ENCODE results near the gene FGF16. TPM values are rescaled to one million over a fixed set of nuclear protein-coding genes. Genes with fewer than 3 reads are reported as not detected.
"Not testable (repeated sequence)": the region's sequence is repeated elsewhere in the genome, so short reads cannot be mapped to it uniquely, and the experiment has no call there.

FGF16 gene
- total RNA-seq (under 1 TPM in 1 of 5 donors, not detected in 4; 0.73 TPM), polyA plus RNA-seq (not detected)
- long read RNA-seq, donor 1, result 0 reads
- long read RNA-seq, donor 2, result 0 reads
- long read RNA-seq, donor 3, result 0 reads
- long read RNA-seq, donor 4, result 0 reads
- long read RNA-seq, donor 5, partial matches to known transcripts, result 0 of 1 reads
- long read RNA-seq, donor 5, other reads (novel, unspliced or antisense), result 0 of 1 reads
- long read RNA-seq, donor 6, result 0 reads
- long read RNA-seq, donor 7, result 0 reads
- long read RNA-seq, donor 8, result 0 reads
- long read RNA-seq, donor 9, result 0 reads
- long read RNA-seq, donor 10, result 0 reads

DNA sequence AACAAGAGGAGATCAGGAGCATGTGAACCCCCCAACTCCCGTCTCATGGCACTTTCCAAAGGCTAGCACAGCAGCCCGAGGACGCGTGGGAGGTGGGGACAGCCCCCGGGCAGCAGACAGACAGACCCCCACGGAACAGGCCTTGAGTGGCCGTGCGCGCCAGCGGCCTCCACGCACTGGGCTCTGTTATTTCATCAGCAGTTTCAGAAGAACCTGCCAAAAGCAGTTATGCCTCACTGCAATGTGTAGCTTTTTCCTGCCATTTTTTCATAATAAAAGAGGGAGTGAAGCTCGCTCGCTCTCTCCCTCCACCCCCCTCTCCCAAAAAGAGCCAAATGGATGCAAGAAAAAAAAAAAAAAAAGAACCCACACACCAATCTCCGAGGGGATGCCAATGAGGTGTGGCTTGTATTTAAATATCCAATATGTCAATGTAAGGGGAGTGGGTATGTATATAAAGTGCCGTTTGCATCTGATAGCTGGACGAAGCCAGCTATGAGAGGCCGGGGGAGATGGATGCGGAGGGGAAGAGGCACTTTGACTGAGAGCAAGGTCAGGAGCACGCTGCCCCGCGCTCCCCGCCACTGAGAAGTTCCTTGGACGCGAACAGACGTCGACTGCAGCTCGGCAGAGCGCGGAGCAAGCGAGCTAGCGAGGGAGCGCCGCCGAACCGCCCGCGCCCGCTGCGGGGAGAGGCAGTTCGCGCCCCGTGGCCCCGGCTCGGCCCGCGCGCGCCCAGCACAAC lies at the start of gene FGF16:
Gene FGF16, plus strand, starts transcription at position 482 of the 745 bp plus-strand sequence. CDS start 286 bp downstream, outside the sequence.
- H3K4me3 ChIP-seq, result peak within 1 kb of the TSS; percentile 34 to 48 (median 40)
- DNase-seq, result peak in 1 of 2 donors; percentile 51

GRCh38 chrX:77398330-77398954 lies 48.7 kb upstream of the FGF16 start:
- intact Hi-C loops (cut with DNase I; ENCODE audit: low total_unique reads), result no loop called here
- H3K27ac ChIP-seq, result no peak overlapping the region
- H3K36me3 ChIP-seq, result no peaks in the 10 kb centered on the region
- TF ChIP-seq POLR2A (IDR thresholded peaks at IDR 0.05) (no peak), EP300 (IDR thresholded peaks at IDR 0.05) (no peak)
- no peak overlapping the region for H3K4me3 ChIP-seq
- no peaks in the 10 kb centered on the region for H3K9me3 ChIP-seq
- DNase-seq, result no peak
- no peaks in the 10 kb centered on the region for H3K27me3 ChIP-seq
- WGBS, 5 donors, result 58 to 95% (median 76%) methylated on average over 3 of the region's 3 CpGs
- H3K4me1 ChIP-seq, result no peaks in the 10 kb centered on the region

More for the DNA sequence above, at the start of gene FGF16:
- TF ChIP-seq POLR2AphosphoS5 (IDR thresholded peaks at IDR 0.05) (no peak), EP300 (IDR thresholded peaks at IDR 0.05) (no peak), POLR2A (IDR thresholded peaks at IDR 0.05) (no peak), CTCF (IDR thresholded peaks at IDR 0.05) (no peak)
- peaks cover 0 to 23% (median 13%) of the 10 kb centered on the region in 4 donors for H3K4me1 ChIP-seq
- no peak within 1 kb of the TSS for H3K27ac ChIP-seq
- H3K9me3 ChIP-seq, result no peaks in the 10 kb centered on the region
- no peaks in the 10 kb centered on the region for H3K36me3 ChIP-seq
- intact Hi-C loops (cut with DNase I; ENCODE audit: low total_unique reads), result no loop called here
- 3 to 38% (median 8%) methylated on average over 10 to 48 of the region's 48 CpGs for WGBS, 5 donors
- H3K27me3 ChIP-seq, result peaks cover 0 to 6% (median 0%) of the 10 kb centered on the region in 3 donors

GRCh38 chrX:77404419-77404818 lies 42.8 kb upstream of the FGF16 start:
- Histone ChIP-seq H3K27me3 (no peaks in the 10 kb centered on the region), H3K9me3 (peaks cover 0 to 9% (median 0%) of the 10 kb centered on the region in 4 donors), H3K36me3 (no peaks in the 10 kb centered on the region), H3K4me3 (no peak overlapping the region), H3K4me1 (no peaks in the 10 kb centered on the region), H3K27ac (no peak overlapping the region)
- 17 to 43% (median 37%) methylated on average over 2 of the region's 2 CpGs for WGBS, 5 donors
- TF ChIP-seq EP300 (IDR thresholded peaks at IDR 0.05) (no peak), POLR2A (IDR thresholded peaks at IDR 0.05) (no peak), POLR2AphosphoS5 (IDR thresholded peaks at IDR 0.05) (no peak)
- DNase-seq, result peak in 1 of 2 donors; percentile 27
- intact Hi-C loops (cut with DNase I; ENCODE audit: low total_unique reads), result no loop called here

GRCh38 chrX:77407821-77408220 lies 39.4 kb upstream of the FGF16 start:
- H3K36me3 ChIP-seq; DNase-seq; intact Hi-C loops (cut with DNase I; ENCODE audit: low total_unique reads); H3K27me3 ChIP-seq; H3K4me1 ChIP-seq; H3K27ac ChIP-seq; H3K4me3 ChIP-seq: not testable (repeated sequence)
- peaks cover 0 to 18% (median 4%) of the 10 kb centered on the region in 4 donors for H3K9me3 ChIP-seq
- 33 to 60% (median 47%) methylated on average over 1 of the region's 1 CpG for WGBS, 5 donors

GRCh38 chrX:77412631-77413030 lies 34.6 kb upstream of the FGF16 start:
- Histone ChIP-seq H3K4me1 (no peaks in the 10 kb centered on the region), H3K9me3 (peaks cover 0 to 13% (median 4%) of the 10 kb centered on the region in 4 donors), H3K36me3 (no peaks in the 10 kb centered on the region), H3K27me3 (peaks cover 0 to 9% (median 0%) of the 10 kb centered on the region in 3 donors), H3K27ac (no peak overlapping the region), H3K4me3 (no peak overlapping the region)
- no peak for DNase-seq
- 68 to 79% (median 75%) methylated on average over 3 of the region's 3 CpGs for WGBS, 5 donors
- no peak for TF ChIP-seq EP300 (IDR thresholded peaks at IDR 0.05)
- no peak for TF ChIP-seq POLR2A (IDR thresholded peaks at IDR 0.05)
- TF ChIP-seq CTCF (IDR thresholded peaks at IDR 0.05), result no peak
- TF ChIP-seq POLR2AphosphoS5 (IDR thresholded peaks at IDR 0.05), result no peak
- intact Hi-C loops (cut with DNase I; ENCODE audit: low total_unique reads), result no loop called here

Measured in stomach (tissue), 19 donors.